Measurements from ENCODE around the gene SRRT.
A peak's percentile ranks its signal among the peaks of the same experiment; 100 is the strongest.
"Not testable (repeated sequence)": the region's sequence is repeated elsewhere in the genome, so short reads cannot be mapped to it uniquely, and the experiment has no call there.

Gene SRRT

GRCh38 chr7:100893910-100894721 lies 19.2 kb downstream of the SRRT start:
- no peak for DNase-seq (ENCODE audit: low spot score)

GRCh38 chr7:100894860-100895700 lies 20.2 kb downstream of the SRRT start:
- peak; percentile 22 for DNase-seq (ENCODE audit: low spot score)

GRCh38 chr7:100895701-100895955 lies 20.7 kb downstream of the SRRT start, which contains the start of gene ACHE:
ACHE (minus strand) TSS chr7:100895888; CDS start chr7:100894232, 1,656 bp downstream.
- no peak for DNase-seq (ENCODE audit: low spot score)

GRCh38 chr7:100895956-100896731 lies 21.2 kb downstream of the SRRT start:
- peak; percentile 6 for DNase-seq (ENCODE audit: low spot score)

DNA sequence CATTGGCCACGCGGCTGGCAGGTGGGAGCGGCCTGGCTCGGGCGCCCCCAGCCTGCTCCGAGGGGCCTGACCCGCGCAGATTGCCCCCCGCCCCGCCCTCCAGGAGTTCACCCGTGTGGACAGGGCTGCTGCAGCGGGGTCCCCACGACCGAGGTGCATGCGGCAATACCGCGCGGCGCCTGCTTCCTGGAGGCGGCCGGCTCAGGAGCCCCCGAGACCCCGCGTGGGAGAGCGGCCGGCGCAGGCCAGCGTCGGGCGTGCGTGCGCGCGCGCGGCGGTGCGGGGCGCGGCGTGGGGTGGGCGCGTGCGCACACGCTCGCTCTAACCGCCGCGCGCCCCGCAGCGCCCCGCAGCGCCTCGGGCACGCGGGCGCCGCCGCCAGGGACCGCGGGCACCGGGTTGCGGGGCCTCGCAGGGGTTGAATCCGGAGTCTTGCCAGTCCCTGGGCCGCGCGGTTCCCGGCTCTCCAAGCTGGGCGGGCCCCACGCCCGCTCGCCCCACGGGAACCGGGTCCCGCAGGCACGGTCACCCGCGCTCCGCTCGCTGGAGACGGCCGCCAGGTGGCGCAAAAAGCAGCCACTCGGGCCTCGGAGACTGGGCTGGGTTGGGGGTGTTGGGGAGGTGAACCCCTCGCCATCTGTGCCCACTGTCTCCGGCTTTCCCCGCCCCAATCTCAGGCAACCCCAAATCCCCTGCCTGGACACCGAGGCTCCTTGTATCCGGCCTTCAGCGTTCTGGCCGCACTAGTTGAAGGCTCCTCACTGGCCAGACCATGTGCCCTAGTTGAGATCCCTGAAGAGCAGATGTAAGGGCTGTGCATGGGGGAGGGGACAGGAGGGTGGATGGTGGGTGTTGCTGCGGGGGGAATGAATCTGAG lies 22.1 kb downstream of the SRRT start:
- peak; percentile 17 for DNase-seq (ENCODE audit: low spot score)

DNA sequence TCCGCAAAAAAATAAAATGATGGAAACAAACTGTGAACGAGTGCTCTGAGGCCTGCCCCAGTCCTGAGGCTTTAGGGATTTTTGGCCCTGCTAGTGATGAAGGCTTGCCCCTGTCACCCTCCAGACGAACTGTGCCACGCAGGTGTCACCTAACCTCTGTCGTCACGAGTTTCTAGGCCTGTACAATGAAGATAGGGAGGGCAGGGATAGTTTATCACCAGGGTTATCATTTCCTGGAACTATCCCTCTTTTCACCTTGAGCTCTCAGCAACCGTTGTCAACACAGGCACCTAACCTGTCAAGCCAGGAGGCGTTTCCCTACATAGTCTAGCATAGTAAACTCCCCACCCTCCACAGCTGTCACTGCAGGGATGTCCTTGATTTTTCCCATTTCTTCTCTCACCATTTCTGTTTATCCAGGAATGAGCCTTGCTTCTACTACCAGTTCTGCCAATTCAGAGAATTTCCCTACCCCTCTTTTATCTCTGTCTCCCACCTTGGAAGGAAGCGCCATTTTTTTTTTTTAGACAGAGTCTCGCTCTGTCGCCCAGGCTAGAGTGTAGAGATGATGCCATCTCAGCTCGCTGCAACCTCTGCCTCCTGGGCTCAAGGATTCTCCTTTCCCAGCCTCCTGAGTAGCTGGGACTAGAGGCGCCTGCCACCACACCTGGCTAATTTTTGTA lies 23.0 kb downstream of the SRRT start:
- DNase-seq (ENCODE audit: low spot score) = no peak

- no peak for DNase-seq (ENCODE audit: low spot score)
Measured at GRCh38 chr7:100899432-100899831, 24.5 kb downstream of the SRRT start.

GRCh38 chr7:100900978-100901377 lies 26.1 kb downstream of the SRRT start:
- no peak for DNase-seq (ENCODE audit: low spot score)

DNA sequence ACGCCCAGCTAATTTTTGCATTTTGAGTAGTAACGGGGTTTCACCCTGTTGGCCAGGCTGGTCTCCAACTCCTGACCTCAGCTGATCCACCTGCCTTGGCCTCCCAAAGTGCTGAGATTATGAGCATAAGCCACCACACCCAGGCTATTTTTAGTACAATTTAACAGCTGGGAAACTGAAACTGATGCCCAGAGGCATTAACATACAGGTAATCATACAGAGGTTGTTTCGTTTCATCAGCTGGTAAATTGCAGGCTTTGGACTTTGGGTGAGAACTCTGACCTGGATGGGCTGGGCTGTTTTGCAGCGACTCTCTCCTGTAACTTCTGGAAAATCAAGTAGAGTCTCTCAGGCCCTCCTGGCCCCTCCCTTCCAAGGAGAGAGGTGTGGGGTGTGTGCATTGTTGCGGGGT lies 27.0 kb downstream of the SRRT start:
- no peak for DNase-seq (ENCODE audit: low spot score)

DNA sequence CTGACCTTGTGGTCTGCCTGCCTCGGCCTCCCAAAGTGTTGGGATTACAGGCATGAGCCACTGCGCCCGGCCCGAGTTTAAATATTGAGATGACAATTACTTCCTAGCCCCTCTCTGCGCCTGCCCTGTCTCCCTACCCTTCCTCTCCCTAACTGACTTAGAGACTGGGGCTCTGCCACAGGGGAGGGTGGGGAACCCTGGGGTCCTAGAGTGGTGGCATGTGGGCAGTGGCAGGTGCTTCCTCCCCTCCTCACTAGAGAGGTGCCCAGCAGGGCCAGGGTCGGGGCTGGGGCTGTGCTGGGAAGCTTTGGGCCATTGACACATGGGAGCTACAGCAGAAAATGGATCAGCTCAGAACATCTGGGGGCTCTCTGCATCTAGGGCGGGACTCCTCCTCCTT lies 27.7 kb downstream of the SRRT start:
- DNase-seq (ENCODE audit: low spot score) = no peak

DNA sequence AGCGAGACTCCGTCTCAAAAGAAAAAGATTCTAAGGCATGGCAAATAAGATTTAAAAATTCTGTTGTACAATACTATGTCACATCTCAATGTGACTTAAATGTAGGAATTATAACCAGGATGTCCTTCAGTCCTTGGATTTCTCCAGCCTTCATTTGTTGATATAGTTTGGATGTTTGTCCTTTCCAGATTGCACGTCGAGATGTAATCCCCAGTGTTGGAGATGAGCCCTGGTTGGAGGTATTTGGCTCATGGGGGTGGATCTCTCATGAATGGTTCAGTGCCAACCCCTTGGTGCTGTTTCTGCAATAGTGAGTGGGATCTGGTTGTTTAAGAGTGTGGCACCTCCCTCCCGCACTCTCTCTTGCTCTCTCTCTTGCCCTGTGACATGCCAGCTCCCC lies 33.6 kb downstream of the SRRT start:
- no peak for DNase-seq (ENCODE audit: low spot score)

DNA sequence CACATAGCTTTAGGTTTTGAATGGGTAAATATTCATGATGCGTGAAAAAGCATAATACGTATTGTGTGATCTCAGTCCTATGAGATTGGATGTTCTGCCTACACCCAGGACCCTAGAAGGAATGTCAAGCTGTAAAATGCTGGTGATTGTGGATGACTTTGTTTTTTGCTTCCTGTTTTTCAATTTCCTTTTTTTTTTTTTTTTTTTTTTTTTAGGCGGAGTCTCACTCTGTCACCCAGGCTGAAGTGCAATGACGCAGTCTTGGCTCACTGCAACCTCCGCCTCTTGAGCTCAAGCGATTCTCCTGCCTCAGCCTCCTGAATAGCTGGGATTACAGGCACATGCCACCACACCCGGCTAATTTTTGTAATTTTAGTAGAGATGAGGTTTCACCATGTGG lies 35.5 kb downstream of the SRRT start:
- DNase-seq (ENCODE audit: low spot score) = not testable (repeated sequence)

DNA sequence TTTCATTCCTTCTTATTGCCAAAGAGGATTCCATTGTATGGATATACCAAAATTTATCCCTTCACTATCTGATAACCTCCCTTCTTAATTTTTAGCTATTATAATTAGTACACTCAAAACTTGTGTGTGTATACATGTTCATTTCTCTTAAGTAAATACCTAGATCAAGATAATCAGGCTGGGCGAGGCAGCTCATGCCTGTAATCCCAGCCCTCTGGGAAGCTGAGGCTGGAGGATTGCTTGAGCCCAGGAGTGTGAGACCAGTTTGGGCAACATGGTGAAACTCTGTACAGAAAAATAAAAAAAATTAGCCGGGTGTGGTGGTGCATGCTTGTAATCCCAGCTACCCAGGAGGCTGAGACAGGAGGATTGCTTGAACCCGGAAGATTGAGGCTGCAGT lies 36.6 kb downstream of the SRRT start:
- no peak for DNase-seq (ENCODE audit: low spot score)

DNA sequence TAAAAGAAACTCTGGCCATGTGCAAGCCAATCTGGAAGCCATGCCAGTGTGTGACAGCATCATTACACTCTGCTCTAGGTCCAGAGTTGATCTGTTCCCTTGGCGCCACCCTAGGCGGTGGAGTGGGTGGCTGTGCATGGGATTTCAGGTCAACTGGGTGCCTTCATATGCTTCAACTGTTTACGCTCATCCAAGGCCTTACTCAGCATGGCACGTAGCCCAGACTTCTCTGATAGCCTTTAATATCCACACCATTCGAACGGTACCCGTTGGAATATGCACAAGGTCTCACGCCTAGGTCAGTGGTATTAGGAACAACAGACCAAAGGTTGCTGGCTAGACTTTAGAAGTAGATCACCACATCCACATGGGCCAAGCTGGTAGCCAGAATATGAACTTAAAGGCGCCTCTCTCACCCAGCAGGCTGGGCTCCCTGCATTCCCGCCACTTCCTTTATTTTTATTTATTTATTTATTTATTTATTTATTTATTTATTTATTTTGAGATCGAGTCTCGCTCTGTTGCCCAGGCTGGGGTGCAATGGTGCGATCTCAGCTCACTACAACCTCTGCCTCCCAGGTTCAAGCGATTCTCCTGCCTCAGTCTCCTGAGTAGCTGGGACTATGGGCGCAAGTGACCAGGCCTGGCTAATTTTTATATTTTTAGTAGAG lies 39.4 kb downstream of the SRRT start:
- DNase-seq (ENCODE audit: low spot score) = peak; percentile 21

DNA sequence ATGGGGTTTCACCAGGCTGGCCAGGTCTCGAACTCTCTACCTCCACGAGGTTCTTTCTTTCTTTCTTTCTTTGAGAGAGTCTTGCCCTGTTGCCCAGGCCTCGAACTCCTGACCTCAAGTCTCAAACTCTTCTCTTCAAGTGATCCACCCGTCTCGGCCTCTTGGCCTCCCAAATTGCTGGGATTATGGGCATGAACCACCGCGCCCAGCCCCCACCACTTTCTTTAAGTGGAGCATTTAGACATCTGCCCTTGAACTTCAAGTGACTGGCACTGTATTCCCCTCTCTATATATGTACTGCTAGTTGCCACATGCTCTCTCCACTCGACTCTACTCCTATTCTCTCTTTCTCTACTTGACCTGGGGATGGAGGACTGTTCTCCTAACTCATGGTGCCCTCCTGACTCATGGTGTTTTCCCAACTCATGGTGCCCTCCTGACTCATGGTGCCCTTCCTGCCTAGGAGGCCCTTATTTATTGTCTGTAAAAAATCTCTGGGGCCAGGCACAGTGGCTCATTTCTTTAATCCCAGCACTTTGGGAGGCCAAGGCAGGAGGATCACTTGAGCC lies 40.1 kb downstream of the SRRT start:
- DNase-seq (ENCODE audit: low spot score) = peak; percentile 85

DNA sequence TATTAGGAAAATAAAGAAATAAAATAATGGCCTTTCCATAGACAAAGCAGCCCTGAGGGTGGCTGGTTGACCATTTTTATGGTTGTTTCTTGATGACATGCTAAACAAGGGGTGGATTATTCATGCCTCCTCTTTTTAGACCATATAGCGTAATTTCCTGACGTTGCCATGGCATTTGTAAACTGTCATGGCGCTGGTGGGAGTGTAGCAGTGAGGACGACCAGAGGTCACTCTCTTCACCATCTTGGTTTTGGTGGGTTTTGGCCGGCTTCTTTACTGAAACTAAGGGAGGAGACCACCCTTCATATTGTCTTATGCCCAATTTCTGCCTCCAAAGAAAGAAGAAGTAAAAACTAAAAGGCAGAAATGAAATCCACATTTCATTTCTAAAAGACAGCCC lies 44.4 kb downstream of the SRRT start:
- not testable (repeated sequence) for DNase-seq (ENCODE audit: low spot score)

- not testable (repeated sequence) for DNase-seq (ENCODE audit: low spot score)
Measured at GRCh38 chr7:100919779-100920437, 45.0 kb downstream of the SRRT start.

DNA sequence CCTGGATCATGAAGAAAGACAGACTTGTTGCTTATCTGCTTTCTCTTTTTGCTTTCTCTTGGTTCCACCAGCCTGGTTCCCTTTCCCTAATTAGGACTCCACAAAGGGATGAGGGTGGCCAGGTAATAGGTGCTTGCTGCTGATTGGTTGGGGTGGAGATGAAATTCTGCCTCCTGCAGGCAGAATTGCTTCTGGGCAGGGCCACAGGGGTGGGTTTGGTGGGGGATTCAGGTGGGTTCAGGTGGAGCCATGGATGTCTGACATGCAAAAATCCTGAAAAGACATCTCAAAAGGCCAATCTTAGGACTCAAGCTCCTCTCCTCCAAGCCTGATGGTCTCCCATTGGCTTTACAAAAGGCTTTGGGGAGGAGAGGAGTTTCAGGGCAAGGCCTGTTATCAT lies 46.1 kb downstream of the SRRT start:
- no peak for DNase-seq (ENCODE audit: low spot score)

- not testable (repeated sequence) for DNase-seq (ENCODE audit: low spot score)
Measured at GRCh38 chr7:100923616-100924015, 48.7 kb downstream of the SRRT start.

GRCh38 chr7:100929808-100930174 lies 54.9 kb downstream of the SRRT start:
- DNase-seq (ENCODE audit: low spot score) = no peak
